A673 (cell line): ENCODE data around the gene ELAC1.

Experiments
- EZH2 ChIP-seq: fragments of 200-600 bp; sonication (generic); IDR thresholded peaks from 2 replicates; pipeline ENCODE4 v1.6.1; 2017; ENCODE audit warnings: borderline replicate concordance, low read depth, mild to moderate bottlenecking, mixed read lengths, antibody characterized with exemption, low read length; ENCODE audit not compliant: poor library complexity, severe bottlenecking
- TF ChIP-seq, protein P1 (sequence below): fragments of 300-800, 200-600 bp; sonication (generic); conservative IDR thresholded peaks from 2 replicates; pipeline ENCODE4 v1.5.1; 2017; ENCODE audit warnings: low read depth, mild to moderate bottlenecking, antibody characterized with exemption, low read length, moderate library complexity, mixed read lengths

DNA sequence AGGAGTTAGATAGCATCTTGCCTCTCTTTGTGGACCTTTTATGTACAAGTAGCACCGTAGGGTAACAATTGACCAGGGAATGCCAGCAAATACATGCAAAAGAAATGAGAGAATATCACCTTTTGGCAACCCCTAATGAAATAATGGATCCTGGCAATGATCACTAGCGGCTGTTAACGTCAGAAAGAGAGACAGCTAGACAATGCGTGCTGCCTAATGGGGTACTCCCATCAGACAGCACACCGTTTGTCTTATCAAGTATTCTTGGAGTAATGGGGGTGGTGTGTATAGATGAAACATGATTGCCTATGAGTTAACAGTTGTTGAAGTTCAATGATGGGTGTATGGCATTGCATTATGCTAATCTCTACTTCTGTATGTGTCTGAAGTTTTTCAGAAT is 1.6 kb downstream of the ELAC1 start:
- no peak for TF ChIP-seq EZH2
- TF ChIP-seq, protein P1, sequence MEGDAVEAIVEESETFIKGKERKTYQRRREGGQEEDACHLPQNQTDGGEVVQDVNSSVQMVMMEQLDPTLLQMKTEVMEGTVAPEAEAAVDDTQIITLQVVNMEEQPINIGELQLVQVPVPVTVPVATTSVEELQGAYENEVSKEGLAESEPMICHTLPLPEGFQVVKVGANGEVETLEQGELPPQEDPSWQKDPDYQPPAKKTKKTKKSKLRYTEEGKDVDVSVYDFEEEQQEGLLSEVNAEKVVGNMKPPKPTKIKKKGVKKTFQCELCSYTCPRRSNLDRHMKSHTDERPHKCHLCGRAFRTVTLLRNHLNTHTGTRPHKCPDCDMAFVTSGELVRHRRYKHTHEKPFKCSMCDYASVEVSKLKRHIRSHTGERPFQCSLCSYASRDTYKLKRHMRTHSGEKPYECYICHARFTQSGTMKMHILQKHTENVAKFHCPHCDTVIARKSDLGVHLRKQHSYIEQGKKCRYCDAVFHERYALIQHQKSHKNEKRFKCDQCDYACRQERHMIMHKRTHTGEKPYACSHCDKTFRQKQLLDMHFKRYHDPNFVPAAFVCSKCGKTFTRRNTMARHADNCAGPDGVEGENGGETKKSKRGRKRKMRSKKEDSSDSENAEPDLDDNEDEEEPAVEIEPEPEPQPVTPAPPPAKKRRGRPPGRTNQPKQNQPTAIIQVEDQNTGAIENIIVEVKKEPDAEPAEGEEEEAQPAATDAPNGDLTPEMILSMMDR, result no peak
